ENCODE results near the gene HUS1B.

Gene HUS1B

GRCh38 chr6:620166-620565 lies 36.7 kb downstream of the HUS1B start:
- no peak for DNase-seq

- no peak for DNase-seq
These were observed 39.3 kb downstream of the HUS1B start for GRCh38 chr6:617456-618100.

GRCh38 chr6:613981-614380 lies 42.9 kb downstream of the HUS1B start:
- no peak for DNase-seq

GRCh38 chr6:611928-612327 lies 45.0 kb downstream of the HUS1B start:
- DNase-seq, result no peak

- no peak for DNase-seq
These were observed 46.0 kb downstream of the HUS1B start for GRCh38 chr6:610882-611281.

GRCh38 chr6:609905-610304 lies 47.0 kb downstream of the HUS1B start:
- DNase-seq, result no peak

- no peak for DNase-seq
These were observed 50.0 kb downstream of the HUS1B start for GRCh38 chr6:606829-607379.
